ENCODE data around the gene KAZN. TPM values are rescaled to one million over a fixed set of nuclear protein-coding genes. Genes with fewer than 3 reads are reported as not detected.

KAZN gene
- total RNA-seq, 6 experiments from 2014 or later: 13.1 to 22.3 (median 20.7) TPM

DNA sequence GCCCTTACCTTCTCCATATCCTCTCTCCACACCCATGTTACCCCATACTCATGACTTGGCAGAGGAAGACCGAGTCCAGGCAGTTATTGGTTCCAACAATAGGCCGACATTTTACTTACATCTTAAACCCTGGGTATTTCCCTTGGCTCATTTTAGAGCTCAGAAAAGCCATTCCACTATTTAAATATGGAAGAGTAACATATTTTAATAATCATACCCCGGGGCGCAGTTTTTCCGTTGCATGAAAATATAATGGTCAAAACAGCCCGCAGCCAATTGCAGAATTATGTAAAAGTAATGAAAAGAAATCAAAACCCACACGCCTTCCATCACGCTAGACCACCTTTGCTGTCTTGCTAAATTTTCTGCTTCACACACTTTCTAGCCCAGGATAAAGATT is 48.5 kb downstream of the KAZN start:
- TF ChIP-seq, protein P1, sequence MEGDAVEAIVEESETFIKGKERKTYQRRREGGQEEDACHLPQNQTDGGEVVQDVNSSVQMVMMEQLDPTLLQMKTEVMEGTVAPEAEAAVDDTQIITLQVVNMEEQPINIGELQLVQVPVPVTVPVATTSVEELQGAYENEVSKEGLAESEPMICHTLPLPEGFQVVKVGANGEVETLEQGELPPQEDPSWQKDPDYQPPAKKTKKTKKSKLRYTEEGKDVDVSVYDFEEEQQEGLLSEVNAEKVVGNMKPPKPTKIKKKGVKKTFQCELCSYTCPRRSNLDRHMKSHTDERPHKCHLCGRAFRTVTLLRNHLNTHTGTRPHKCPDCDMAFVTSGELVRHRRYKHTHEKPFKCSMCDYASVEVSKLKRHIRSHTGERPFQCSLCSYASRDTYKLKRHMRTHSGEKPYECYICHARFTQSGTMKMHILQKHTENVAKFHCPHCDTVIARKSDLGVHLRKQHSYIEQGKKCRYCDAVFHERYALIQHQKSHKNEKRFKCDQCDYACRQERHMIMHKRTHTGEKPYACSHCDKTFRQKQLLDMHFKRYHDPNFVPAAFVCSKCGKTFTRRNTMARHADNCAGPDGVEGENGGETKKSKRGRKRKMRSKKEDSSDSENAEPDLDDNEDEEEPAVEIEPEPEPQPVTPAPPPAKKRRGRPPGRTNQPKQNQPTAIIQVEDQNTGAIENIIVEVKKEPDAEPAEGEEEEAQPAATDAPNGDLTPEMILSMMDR (IDR thresholded peaks at IDR 0.05): no peak
- Mint-ChIP-seq H3K36me3 (ENCODE audit: low read depth) (no peaks in the 10 kb centered on the region; the same call in 1 of the 2 replicates), H3K4me1 (ENCODE audit: low read depth) (no peaks in the 10 kb centered on the region), H3K9me3 (peaks cover 46% of the 10 kb centered on the region), H3K4me3 (no peak overlapping the region), H3K27ac (no peak overlapping the region), H3K27me3 (ENCODE audit: insufficient read depth) (peaks cover 3% of the 10 kb centered on the region)
- DNase-seq: no peak

DNA sequence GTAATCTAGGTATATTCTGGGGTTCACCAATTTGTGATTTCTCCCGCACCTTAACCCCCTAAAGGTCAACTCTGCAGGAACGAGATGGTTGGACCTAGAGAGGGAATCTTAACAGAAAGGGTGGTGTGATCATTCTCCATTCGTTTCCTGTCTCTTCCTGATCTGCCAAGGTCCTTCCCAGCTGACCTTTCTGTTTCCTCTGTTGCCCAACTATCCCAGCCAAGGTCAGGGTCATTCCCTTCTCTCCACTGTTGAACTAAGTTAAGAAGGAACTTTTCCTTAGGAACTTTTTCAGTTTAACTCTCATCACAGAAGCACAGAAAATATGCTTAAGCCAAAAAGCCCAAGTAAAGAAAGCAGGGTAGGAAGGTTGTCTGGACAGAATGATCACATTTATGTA is 49.3 kb downstream of the KAZN start:
- no peak overlapping the region for H3K27ac Mint-ChIP-seq
- H3K4me1 Mint-ChIP-seq (ENCODE audit: low read depth): no peaks in the 10 kb centered on the region
- TF ChIP-seq, protein P1 (IDR thresholded peaks at IDR 0.05): no peak
- peaks cover 3% of the 10 kb centered on the region for H3K27me3 Mint-ChIP-seq (ENCODE audit: insufficient read depth)
- H3K36me3 Mint-ChIP-seq (ENCODE audit: low read depth): no peaks in the 10 kb centered on the region; the same call in 1 of the 2 replicates
- H3K9me3 Mint-ChIP-seq: peaks cover 43% of the 10 kb centered on the region
- no peak overlapping the region for H3K4me3 Mint-ChIP-seq
- no peak for DNase-seq

DNA sequence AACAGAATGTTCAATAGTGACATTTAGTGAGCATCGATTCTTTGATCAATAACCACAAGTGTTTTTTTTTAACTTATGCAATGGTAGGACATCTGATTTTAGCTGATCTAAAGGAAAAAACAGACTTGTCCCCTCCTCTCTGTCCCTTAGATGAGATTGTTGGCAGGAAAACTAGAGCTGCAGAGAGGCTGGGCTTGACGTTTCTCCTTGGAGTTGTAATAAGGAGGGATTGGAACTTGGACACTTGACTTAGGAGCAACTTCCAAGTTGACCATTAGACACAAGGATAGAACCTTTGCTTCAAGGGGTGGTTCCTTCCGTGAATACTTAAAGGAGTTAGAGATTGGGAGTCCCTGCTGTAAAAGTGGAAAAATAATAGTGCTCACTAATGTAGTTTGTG is 49.9 kb downstream of the KAZN start:
- DNase-seq: no peak
- Mint-ChIP-seq H3K4me1 (ENCODE audit: low read depth) (no peaks in the 10 kb centered on the region), H3K4me3 (no peak overlapping the region), H3K27ac (no peak overlapping the region), H3K9me3 (peaks cover 45% of the 10 kb centered on the region), H3K27me3 (ENCODE audit: insufficient read depth) (peaks cover 3% of the 10 kb centered on the region), H3K36me3 (ENCODE audit: low read depth) (no peaks in the 10 kb centered on the region; the same call in 1 of the 2 replicates)
- TF ChIP-seq, protein P1 (IDR thresholded peaks at IDR 0.05): no peak

DNA sequence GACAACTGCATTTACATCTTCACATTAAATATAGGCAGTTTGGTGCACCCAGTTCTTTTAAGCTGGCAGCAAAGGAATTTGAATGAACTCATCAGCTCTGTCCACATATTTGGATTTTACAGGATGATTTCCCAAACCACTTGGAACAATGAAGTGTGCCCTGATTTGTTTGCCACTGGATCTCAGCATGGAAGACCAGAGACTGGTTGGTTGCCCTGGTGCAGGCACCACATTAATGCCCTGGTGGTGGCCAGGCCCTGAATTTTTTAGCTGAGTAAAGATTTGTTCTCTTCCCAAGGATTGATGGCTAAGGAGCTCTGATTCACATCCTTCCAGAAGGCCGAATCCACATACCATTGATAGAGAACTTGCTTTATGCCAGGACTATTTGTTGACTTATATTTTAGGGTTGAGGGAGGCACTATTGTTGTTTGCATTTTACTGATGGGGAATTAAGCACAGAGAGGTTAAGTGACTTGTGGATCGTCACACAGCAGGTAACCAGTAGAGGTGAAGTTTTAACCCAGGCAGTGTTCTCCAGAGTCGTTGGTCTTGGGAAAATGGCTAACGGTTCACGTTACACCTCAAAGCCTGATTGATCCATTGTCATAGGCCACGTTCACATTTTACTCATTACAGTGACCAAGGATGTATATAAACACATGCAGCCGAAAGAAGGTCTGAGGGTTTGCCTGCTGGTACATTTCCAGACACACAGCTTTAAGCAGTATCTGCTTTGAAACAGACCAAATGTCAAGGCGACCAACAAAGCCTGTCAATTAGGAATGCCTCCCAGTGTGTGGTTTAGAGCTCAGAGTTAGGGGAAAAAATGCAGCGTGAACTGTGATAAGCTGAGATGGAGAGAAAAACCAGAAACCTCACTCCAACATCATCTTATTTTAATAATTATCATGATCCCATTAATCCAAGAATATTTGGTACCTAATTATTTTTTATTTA is 50.7 kb downstream of the KAZN start:
- no peak overlapping the region for H3K27ac Mint-ChIP-seq
- no peak for DNase-seq
- H3K9me3 Mint-ChIP-seq: peaks cover 42% of the 10 kb centered on the region

DNA sequence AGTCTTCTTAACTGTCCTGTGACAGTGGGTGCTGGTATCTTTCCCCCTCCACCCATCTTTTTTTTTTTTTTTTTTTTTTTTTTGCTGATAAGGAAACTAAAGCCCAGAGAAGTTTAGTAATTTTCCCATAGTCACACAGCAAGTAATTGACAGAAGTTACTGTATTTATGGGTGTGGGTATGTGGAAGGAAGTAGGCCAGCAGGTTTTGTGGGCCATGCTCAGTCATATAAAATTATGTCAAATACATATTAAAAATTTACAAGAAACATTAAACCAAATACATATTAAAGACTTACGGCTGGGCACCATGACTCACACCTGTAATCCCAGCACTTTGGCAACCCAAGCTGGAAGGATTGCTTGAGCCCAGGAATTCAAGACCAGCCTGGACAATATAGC is 51.5 kb downstream of the KAZN start:
- Mint-ChIP-seq H3K4me1 (ENCODE audit: low read depth) (no peaks in the 10 kb centered on the region), H3K36me3 (ENCODE audit: low read depth) (no peaks in the 10 kb centered on the region; the same call in 1 of the 2 replicates), H3K27ac (no peak overlapping the region), H3K27me3 (ENCODE audit: insufficient read depth) (peaks cover 5% of the 10 kb centered on the region), H3K9me3 (peaks cover 36% of the 10 kb centered on the region), H3K4me3 (no peak overlapping the region)
- TF ChIP-seq, protein P1 (IDR thresholded peaks at IDR 0.05): no peak
- no peak for DNase-seq

More for the DNA sequence above, 50.7 kb downstream of the KAZN start:
- peaks cover 3% of the 10 kb centered on the region for H3K27me3 Mint-ChIP-seq (ENCODE audit: insufficient read depth)
- H3K4me1 Mint-ChIP-seq (ENCODE audit: low read depth): no peaks in the 10 kb centered on the region
- TF ChIP-seq, protein P1 (IDR thresholded peaks at IDR 0.05): no peak
- no peaks in the 10 kb centered on the region; the same call in 1 of the 2 replicates for H3K36me3 Mint-ChIP-seq (ENCODE audit: low read depth)
- H3K4me3 Mint-ChIP-seq: no peak overlapping the region

Measured in HFFc6 (cell line).